ENCODE results near the gene GRID1. TPM values are rescaled to one million over a fixed set of nuclear protein-coding genes. Genes with fewer than 3 reads are reported as not detected.
"Not testable (repeated sequence)": the region's sequence is repeated elsewhere in the genome, so short reads cannot be mapped to it uniquely, and the experiment has no call there.

The GRID1 gene
- total RNA-seq, 1 donor from 2014 or later: 1.4 TPM

DNA sequence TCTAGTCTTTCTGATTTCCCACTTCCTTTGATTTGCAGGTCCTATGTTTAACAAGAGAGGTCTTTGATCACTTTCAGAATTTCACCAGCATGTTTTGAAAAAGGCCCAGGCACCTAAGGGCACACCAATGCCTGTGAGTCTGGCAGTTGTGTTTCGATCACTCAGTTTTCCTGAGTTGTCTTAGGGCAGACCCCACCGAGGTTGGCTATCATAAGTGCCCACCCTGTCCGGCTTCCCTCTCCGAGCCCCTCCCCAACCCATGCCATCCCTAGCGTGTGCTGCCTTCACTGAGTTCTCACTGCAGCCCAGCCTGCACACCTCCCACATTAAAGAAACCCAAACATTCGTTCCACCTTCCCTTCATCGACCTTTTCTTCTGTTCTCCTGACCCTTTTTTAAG lies 257.9 kb downstream of the GRID1 start:
- H3K4me3 ChIP-seq: no peak overlapping the region
- DNase-seq (ENCODE audit: low spot score in 2 of 2): no peak
- no peaks in the 10 kb centered on the region for H3K27me3 ChIP-seq
- H3K27ac ChIP-seq: no peak overlapping the region
- intact Hi-C loops (cut with DNase I): no loop called here
- no peaks in the 10 kb centered on the region for H3K36me3 ChIP-seq
- TF ChIP-seq, protein P1, sequence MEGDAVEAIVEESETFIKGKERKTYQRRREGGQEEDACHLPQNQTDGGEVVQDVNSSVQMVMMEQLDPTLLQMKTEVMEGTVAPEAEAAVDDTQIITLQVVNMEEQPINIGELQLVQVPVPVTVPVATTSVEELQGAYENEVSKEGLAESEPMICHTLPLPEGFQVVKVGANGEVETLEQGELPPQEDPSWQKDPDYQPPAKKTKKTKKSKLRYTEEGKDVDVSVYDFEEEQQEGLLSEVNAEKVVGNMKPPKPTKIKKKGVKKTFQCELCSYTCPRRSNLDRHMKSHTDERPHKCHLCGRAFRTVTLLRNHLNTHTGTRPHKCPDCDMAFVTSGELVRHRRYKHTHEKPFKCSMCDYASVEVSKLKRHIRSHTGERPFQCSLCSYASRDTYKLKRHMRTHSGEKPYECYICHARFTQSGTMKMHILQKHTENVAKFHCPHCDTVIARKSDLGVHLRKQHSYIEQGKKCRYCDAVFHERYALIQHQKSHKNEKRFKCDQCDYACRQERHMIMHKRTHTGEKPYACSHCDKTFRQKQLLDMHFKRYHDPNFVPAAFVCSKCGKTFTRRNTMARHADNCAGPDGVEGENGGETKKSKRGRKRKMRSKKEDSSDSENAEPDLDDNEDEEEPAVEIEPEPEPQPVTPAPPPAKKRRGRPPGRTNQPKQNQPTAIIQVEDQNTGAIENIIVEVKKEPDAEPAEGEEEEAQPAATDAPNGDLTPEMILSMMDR (IDR thresholded peaks at IDR 0.05): no peak
- no peaks in the 10 kb centered on the region for H3K4me1 ChIP-seq
- H3K9me3 ChIP-seq: no peaks in the 10 kb centered on the region

DNA sequence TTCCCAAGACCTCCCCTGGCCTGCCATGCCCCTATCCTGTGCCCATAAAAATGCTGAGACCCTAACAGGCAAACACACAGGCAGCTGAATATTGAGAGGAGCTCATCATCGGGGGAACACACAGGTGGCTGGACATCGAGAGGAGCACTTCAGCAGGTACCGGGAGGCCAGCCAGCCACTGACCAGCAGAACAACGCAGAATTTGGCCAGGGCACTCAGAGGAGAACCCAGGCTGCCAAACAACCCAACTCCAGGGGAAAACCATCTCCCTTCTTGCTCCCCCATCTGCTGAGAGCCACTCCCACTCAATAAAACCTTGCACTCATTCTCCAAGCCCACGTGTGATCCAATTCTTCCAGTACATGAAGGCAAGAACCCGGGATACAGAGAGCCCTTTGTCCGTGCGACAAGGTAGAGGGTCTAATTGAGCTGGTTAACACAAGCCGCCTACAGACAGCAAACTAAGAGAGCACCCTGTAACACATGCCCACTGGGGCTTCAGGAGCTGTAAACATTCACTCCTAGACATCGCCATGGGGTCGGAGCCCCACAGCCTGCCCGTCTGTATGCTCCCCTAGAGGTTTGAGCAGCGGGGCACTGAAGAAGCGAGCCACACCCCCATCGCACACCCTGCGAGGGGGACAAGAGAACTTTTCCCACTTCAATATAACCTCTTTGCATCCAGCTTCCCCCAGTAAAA lies 258.8 kb downstream of the GRID1 start:
- DNase-seq (ENCODE audit: low spot score in 2 of 2): not testable (repeated sequence)

DNA sequence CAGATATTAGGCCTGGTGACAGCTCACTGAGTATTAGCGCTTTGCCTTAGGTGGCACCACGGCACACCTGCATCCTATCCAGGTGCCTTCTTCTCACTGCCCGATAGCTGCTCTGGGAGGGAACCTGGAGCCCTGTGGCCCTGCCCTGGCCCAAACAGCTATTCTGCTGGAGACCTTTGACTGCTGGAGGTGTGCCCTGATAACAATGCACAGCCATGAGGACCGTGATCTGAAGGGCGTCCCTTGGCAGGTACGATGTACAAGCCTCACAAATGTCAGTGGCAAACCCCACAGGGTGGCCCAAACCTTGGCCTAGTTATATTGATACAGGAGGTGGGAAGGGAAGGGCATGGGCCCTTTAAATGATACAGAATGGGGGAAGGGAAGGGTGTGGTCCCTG lies 259.5 kb downstream of the GRID1 start:
- Histone ChIP-seq H3K4me1 (no peaks in the 10 kb centered on the region), H3K9me3 (no peaks in the 10 kb centered on the region), H3K36me3 (no peaks in the 10 kb centered on the region), H3K27me3 (no peaks in the 10 kb centered on the region), H3K27ac (no peak overlapping the region), H3K4me3 (no peak overlapping the region)
- TF ChIP-seq, protein P1 (IDR thresholded peaks at IDR 0.05): no peak
- no peak for DNase-seq (ENCODE audit: low spot score in 2 of 2)
- intact Hi-C loops (cut with DNase I): no loop called here

More for the DNA sequence above, 258.8 kb downstream of the GRID1 start:
- intact Hi-C loops (cut with DNase I); H3K36me3 ChIP-seq; H3K27ac ChIP-seq; H3K4me3 ChIP-seq; H3K4me1 ChIP-seq; H3K9me3 ChIP-seq; H3K27me3 ChIP-seq: not testable (repeated sequence)

DNA sequence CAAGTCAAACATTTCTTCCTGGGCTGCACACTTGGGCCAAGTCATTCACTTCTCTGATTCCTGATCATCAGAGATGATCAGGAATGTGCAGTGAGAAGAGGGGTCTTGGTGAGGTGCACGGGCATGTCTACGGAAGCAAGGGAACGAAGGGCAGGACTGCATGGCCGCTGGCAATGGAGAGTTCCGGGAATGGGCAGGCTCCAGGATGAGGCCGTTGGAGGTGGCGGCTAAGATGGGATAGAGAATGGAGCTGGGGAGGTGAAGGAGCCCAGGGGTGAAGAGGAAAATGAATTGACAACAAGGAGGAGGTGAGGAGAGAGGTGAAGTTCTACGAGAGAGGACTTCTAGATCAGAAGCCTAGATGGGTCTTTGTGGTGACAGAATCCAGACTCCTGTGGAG lies 260.0 kb downstream of the GRID1 start:
- Histone ChIP-seq H3K27ac (no peak overlapping the region), H3K9me3 (no peaks in the 10 kb centered on the region), H3K36me3 (no peaks in the 10 kb centered on the region), H3K4me1 (no peaks in the 10 kb centered on the region), H3K4me3 (no peak overlapping the region), H3K27me3 (no peaks in the 10 kb centered on the region)
- intact Hi-C loops (cut with DNase I): no loop called here
- no peak for DNase-seq (ENCODE audit: low spot score in 2 of 2)
- TF ChIP-seq, protein P1 (IDR thresholded peaks at IDR 0.05): no peak

DNA sequence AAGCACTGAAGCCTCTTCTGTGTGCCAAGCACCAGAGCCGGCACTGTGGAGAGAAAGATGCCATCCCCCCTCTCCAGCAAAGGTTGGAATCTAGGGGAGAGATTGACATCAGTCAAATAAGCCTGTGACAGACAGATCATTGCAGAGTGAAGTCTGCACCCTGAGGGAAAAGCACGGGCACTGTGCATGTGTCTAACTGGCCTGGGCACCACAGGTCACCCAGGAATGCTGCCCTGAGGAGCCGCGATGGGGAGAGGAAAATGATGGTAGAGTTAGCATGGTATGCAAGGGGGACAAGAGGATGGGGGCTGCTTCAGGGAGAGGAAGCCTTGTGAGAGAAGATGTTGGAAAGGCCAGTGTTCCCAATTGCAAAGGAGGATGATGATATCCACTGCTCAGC lies 261.0 kb downstream of the GRID1 start:
- TF ChIP-seq, protein P1 (IDR thresholded peaks at IDR 0.05): no peak
- H3K9me3 ChIP-seq: no peaks in the 10 kb centered on the region
- no peak overlapping the region for H3K4me3 ChIP-seq
- H3K27ac ChIP-seq: no peak overlapping the region
- no peaks in the 10 kb centered on the region for H3K4me1 ChIP-seq
- DNase-seq (ENCODE audit: low spot score in 2 of 2): no peak
- no peaks in the 10 kb centered on the region for H3K27me3 ChIP-seq
- no peaks in the 10 kb centered on the region for H3K36me3 ChIP-seq
- intact Hi-C loops (cut with DNase I): no loop called here

DNA sequence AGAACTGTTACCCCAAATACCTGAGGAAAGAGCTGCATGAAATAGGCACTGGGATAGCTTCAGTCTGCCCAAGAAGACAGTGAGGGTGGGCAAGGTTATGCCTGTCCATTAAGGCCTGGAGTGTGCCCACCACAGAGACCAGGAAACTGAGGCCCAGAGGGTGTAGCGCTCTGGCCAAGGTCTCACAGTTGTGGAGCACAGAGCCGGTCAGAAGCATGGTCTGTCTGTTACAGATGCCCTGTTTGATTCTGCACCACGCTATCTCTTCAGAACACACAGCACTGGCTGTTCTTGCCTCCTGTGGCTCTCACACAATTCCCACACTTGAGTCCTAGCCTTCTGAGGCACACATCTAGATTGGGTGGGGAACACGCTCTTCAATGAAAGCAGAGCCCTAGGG lies 261.4 kb downstream of the GRID1 start:
- no peaks in the 10 kb centered on the region for H3K36me3 ChIP-seq
- H3K27me3 ChIP-seq: no peaks in the 10 kb centered on the region
- TF ChIP-seq, protein P1 (IDR thresholded peaks at IDR 0.05): no peak
- H3K27ac ChIP-seq: no peak overlapping the region
- DNase-seq (ENCODE audit: low spot score in 2 of 2): no peak
- H3K4me1 ChIP-seq: no peaks in the 10 kb centered on the region
- H3K4me3 ChIP-seq: no peak overlapping the region
- intact Hi-C loops (cut with DNase I): no loop called here
- no peaks in the 10 kb centered on the region for H3K9me3 ChIP-seq
